GM18526 (cell line): ENCODE results near the gene UBE2J1.

ENCODE experiments used
- POLR2A ChIP-seq: IDR thresholded peaks from 3 replicates; pipeline ENCODE4 v1.6.1; 2011; ENCODE audit not compliant: insufficient read length; ENCODE audit errors: extremely low read depth

Gene UBE2J1

GRCh38 chr6:89351671-89352277, 748 bp downstream of the UBE2J1 start:
- TF ChIP-seq POLR2A, result no peak

GRCh38 chr6:89350281-89350966, 2.1 kb downstream of the UBE2J1 start:
- TF ChIP-seq POLR2A, result no peak

- no peak for TF ChIP-seq POLR2A
Measured at GRCh38 chr6:89348372-89348771, 4.2 kb downstream of the UBE2J1 start.

GRCh38 chr6:89347825-89348224, 4.7 kb downstream of the UBE2J1 start:
- TF ChIP-seq POLR2A, result no peak

GRCh38 chr6:89346433-89346832, 6.1 kb downstream of the UBE2J1 start:
- TF ChIP-seq POLR2A, result no peak

GRCh38 chr6:89339565-89339964, 13.0 kb downstream of the UBE2J1 start:
- no peak for TF ChIP-seq POLR2A

- TF ChIP-seq POLR2A, result no peak
Measured at GRCh38 chr6:89335164-89335563, 17.4 kb downstream of the UBE2J1 start.

- no peak for TF ChIP-seq POLR2A
Measured at GRCh38 chr6:89330910-89331309, 21.6 kb downstream of the UBE2J1 start.

GRCh38 chr6:89328976-89329375, 23.5 kb downstream of the UBE2J1 start:
- no peak for TF ChIP-seq POLR2A

- TF ChIP-seq POLR2A, result no peak
Measured at GRCh38 chr6:89324304-89324703, 28.2 kb downstream of the UBE2J1 start.

GRCh38 chr6:89323511-89323971, 29.0 kb downstream of the UBE2J1 start:
- TF ChIP-seq POLR2A, result no peak

GRCh38 chr6:89321131-89321970, 31.2 kb downstream of the UBE2J1 start:
- no peak for TF ChIP-seq POLR2A

GRCh38 chr6:89320012-89320559, 32.4 kb downstream of the UBE2J1 start:
- TF ChIP-seq POLR2A, result no peak

GRCh38 chr6:89317067-89317466, 35.5 kb downstream of the UBE2J1 start:
- TF ChIP-seq POLR2A, result no peak

GRCh38 chr6:89315249-89315885, 37.2 kb downstream of the UBE2J1 start, which contains the start of gene GABRR2:
Gene GABRR2, minus strand, starts transcription at chr6:89315299. Its CDS starts 134 bp downstream, at chr6:89315165.
- TF ChIP-seq POLR2A, result no peak
